ENCODE measurements around the gene KRTAP10-1. TPM values are rescaled to one million over a fixed set of nuclear protein-coding genes. Genes with fewer than 3 reads are reported as not detected.

The KRTAP10-1 gene
- polyA plus RNA-seq, 2 of the 4 experiments (the other 2 are of a cell fraction) = not detected

DNA sequence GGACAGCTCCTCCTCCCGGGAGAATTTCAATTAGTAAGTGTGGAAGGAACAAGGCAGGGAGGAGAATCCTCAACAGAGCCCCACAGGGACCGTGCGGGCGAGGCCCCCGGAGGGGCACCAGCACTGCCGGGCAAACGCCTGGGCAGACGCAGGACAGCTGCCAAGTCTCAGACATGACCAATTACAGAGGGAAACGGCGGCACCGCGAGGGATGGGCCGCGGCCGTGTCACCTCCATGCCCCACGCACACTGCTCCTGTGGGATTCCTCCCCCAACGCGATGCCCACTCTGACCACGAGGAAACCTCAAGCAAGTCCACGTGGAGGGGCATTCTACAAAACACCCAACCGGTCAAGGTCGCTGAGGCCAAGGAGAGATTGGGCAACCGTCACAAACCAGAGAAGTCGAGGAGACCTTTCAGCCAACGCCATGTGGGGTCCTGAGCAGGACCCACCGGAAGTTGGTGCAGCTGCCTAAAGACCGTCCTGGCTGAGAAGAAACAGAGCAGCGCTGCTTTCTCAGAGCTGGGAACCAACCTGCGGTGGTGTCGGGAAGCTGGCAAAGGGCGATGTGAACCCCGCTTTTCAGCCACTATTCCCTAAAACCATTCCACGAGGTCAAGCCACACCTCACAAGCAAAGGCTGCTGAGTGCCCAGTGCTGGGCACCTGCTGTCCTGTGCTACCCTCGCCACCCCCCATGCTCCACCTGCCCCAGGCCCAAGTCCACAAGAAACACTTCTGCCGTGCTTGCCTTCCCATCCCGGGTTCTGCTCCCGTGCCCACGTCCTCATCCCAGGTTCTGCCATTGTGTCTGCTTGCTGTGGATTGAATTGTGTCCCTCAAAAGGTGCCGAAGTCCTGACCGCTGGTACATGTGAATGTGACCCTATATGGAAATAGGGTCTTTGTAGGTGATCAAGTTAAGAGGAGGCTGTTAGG is 32.1 kb upstream of the KRTAP10-1 start (continued):
- no peak for TF ChIP-seq CTCF (IDR thresholded peaks at IDR 0.05)
- no peak for TF ChIP-seq EP300 (IDR thresholded peaks at IDR 0.05)
- TF ChIP-seq, protein P1, sequence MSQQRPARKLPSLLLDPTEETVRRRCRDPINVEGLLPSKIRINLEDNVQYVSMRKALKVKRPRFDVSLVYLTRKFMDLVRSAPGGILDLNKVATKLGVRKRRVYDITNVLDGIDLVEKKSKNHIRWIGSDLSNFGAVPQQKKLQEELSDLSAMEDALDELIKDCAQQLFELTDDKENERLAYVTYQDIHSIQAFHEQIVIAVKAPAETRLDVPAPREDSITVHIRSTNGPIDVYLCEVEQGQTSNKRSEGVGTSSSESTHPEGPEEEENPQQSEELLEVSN (IDR thresholded peaks at IDR 0.05; ENCODE audit: borderline replicate concordance, low read depth) = no peak

- POLR2A ChIA-PET = no interaction called here
- ATAC-seq = no peak
- no peak overlapping the region for H3K27ac ChIP-seq
- H3K9me3 ChIP-seq = peaks cover 7% of the 10 kb centered on the region
- FAIRE-seq = no peak
- no peak overlapping the region for H3K4me2 ChIP-seq
- H3K4me1 ChIP-seq = no peaks in the 10 kb centered on the region
- WGBS (ENCODE audit: missing lambda C conversion rate) = 15% methylated on average over 4 of the region's 4 CpGs
- TF ChIP-seq BHLHE40 (IDR thresholded peaks at IDR 0.05; ENCODE audit: low read depth, low read length) (no peak), PBX3 (IDR thresholded peaks at IDR 0.05) (no peak), FOSB (CRISPR knock-in tag; IDR thresholded peaks at IDR 0.05) (no peak), CEBPB (IDR thresholded peaks at IDR 0.05) (no peak), ZFP36 (IDR thresholded peaks at IDR 0.05; ENCODE audit: borderline replicate concordance, partially characterized antibody) (no peak), RARB (CRISPR knock-in tag; IDR thresholded peaks at IDR 0.05) (no peak), JUNB (IDR thresholded peaks at IDR 0.05) (no peak), HOXA7 (CRISPR knock-in tag; IDR thresholded peaks at IDR 0.05) (no peak), HEYL (CRISPR knock-in tag; IDR thresholded peaks at IDR 0.05) (no peak), POLR2A (IDR thresholded peaks at IDR 0.05; ENCODE audit: low read length) (no peak), GATA3 (IDR thresholded peaks at IDR 0.05; ENCODE audit: borderline replicate concordance) (no peak), EHF (CRISPR knock-in tag; IDR thresholded peaks at IDR 0.05) (no peak), RCOR1 (IDR thresholded peaks at IDR 0.05; ENCODE audit: low read depth, low read length) (no peak)
- TF ChIP-seq, protein P2, sequence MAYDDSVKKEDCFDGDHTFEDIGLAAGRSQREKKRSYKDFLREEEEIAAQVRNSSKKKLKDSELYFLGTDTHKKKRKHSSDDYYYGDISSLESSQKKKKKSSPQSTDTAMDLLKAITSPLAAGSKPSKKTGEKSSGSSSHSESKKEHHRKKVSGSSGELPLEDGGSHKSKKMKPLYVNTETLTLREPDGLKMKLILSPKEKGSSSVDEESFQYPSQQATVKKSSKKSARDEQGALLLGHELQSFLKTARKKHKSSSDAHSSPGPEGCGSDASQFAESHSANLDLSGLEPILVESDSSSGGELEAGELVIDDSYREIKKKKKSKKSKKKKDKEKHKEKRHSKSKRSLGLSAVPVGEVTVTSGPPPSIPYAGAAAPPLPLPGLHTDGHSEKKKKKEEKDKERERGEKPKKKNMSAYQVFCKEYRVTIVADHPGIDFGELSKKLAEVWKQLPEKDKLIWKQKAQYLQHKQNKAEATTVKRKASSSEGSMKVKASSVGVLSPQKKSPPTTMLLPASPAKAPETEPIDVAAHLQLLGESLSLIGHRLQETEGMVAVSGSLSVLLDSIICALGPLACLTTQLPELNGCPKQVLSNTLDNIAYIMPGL (CRISPR knock-in tag; IDR thresholded peaks at IDR 0.05; ENCODE audit: borderline replicate concordance) = no peak
- TF ChIP-seq, protein P3, sequence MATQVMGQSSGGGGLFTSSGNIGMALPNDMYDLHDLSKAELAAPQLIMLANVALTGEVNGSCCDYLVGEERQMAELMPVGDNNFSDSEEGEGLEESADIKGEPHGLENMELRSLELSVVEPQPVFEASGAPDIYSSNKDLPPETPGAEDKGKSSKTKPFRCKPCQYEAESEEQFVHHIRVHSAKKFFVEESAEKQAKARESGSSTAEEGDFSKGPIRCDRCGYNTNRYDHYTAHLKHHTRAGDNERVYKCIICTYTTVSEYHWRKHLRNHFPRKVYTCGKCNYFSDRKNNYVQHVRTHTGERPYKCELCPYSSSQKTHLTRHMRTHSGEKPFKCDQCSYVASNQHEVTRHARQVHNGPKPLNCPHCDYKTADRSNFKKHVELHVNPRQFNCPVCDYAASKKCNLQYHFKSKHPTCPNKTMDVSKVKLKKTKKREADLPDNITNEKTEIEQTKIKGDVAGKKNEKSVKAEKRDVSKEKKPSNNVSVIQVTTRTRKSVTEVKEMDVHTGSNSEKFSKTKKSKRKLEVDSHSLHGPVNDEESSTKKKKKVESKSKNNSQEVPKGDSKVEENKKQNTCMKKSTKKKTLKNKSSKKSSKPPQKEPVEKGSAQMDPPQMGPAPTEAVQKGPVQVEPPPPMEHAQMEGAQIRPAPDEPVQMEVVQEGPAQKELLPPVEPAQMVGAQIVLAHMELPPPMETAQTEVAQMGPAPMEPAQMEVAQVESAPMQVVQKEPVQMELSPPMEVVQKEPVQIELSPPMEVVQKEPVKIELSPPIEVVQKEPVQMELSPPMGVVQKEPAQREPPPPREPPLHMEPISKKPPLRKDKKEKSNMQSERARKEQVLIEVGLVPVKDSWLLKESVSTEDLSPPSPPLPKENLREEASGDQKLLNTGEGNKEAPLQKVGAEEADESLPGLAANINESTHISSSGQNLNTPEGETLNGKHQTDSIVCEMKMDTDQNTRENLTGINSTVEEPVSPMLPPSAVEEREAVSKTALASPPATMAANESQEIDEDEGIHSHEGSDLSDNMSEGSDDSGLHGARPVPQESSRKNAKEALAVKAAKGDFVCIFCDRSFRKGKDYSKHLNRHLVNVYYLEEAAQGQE (IDR thresholded peaks at IDR 0.05) = no peak
- peak in 1 of 2 experiments; percentile 12 for DNase-seq (ENCODE audit: low read depth in 1 of 2, low spot score in 1 of 2)
- no peak overlapping the region for H3K4me3 ChIP-seq
- CTCF ChIA-PET = no interaction called here
These were observed 31.3 kb upstream of the KRTAP10-1 start for GRCh38 chr21:44571296-44571695.

Measured in A549 (cell line).